IMR-90 (cell line): ENCODE measurements around the gene PISD.

ENCODE experiments used
- FOS ChIP-seq: fragments of 150-350 bp; IDR thresholded peaks from 2 replicates; pipeline ENCODE4 v1.6.1; 2016; ENCODE audit warnings: low read depth, low read length
- MAFK ChIP-seq: IDR thresholded peaks from 2 replicates; pipeline ENCODE4 v1.6.1; 2012; ENCODE audit warnings: low read depth, low read length, improper control_type of control experiment
- MXI1 ChIP-seq: IDR thresholded peaks from 2 replicates; pipeline ENCODE4 v1.6.1; 2012; ENCODE audit warnings: low read depth, mild to moderate bottlenecking, low read length, moderate library complexity, borderline replicate concordance
- NFE2L2 ChIP-seq: fragments of 150-350 bp; IDR thresholded peaks from 2 replicates; pipeline ENCODE4 v1.6.1; 2016; ENCODE audit warnings: low read depth, mild to moderate bottlenecking, low read length
- POLR2A ChIP-seq: IDR thresholded peaks from 2 replicates; pipeline ENCODE4 v1.6.1; 2012; ENCODE audit warnings: mild to moderate bottlenecking, low read depth, low read length
- RAD21 ChIP-seq: IDR thresholded peaks from 2 replicates; pipeline ENCODE4 v1.6.1; 2012; ENCODE audit warnings: low read length, improper control_type of control experiment
- RFX5 ChIP-seq: IDR thresholded peaks from 2 replicates; pipeline ENCODE4 v1.8.0; 2012; ENCODE audit warnings: low read depth, mild to moderate bottlenecking, low read length, moderate library complexity
- SMC3 ChIP-seq: fragments of 150-350 bp; IDR thresholded peaks from 2 replicates; pipeline ENCODE4 v1.6.1; 2016; ENCODE audit warnings: low read depth, mild to moderate bottlenecking, antibody characterized with exemption, low read length, moderate library complexity
- TF ChIP-seq, protein P1 (sequence below): conservative IDR thresholded peaks from 2 replicates; pipeline ENCODE4 v1.5.1; 2012; ENCODE audit warnings: mild to moderate bottlenecking, low read depth, low read length, improper control_type of control experiment

DNA sequence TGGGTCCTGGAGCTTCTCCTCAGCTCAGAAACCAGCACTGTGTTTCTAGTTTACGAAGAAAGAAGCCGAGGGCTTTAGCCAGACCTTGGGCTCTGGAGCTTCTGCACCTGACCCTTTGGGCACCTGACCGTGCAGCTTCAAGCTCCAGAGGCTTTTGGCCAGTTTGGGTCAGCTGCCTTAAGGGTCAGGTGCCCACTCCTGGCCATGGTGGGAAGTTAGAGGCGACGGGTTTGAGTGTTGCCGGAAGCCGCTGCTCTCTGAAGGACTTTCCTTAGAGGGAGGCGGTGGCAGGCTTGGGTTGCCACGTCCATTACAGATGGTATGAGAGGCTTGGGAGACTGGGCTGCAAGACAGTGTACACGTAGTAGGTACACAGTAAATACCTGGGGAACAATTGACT lies 52.3 kb downstream of the PISD start:
- TF ChIP-seq MAFK: no peak
- TF ChIP-seq, protein P1, sequence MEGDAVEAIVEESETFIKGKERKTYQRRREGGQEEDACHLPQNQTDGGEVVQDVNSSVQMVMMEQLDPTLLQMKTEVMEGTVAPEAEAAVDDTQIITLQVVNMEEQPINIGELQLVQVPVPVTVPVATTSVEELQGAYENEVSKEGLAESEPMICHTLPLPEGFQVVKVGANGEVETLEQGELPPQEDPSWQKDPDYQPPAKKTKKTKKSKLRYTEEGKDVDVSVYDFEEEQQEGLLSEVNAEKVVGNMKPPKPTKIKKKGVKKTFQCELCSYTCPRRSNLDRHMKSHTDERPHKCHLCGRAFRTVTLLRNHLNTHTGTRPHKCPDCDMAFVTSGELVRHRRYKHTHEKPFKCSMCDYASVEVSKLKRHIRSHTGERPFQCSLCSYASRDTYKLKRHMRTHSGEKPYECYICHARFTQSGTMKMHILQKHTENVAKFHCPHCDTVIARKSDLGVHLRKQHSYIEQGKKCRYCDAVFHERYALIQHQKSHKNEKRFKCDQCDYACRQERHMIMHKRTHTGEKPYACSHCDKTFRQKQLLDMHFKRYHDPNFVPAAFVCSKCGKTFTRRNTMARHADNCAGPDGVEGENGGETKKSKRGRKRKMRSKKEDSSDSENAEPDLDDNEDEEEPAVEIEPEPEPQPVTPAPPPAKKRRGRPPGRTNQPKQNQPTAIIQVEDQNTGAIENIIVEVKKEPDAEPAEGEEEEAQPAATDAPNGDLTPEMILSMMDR: no peak
- TF ChIP-seq RFX5: no peak
- no peak for TF ChIP-seq MXI1
- no peak for TF ChIP-seq NFE2L2
- no peak for TF ChIP-seq POLR2A
- no peak for TF ChIP-seq RAD21
- TF ChIP-seq FOS: no peak
- no peak for TF ChIP-seq SMC3
